ENCODE results near the gene CLTB. TPM values are rescaled to one million over a fixed set of nuclear protein-coding genes. Genes with fewer than 3 reads are reported as not detected.

The CLTB gene
- total and polyA plus RNA-seq, 2 of the 8 experiments (the other 6 are each of a cell fraction or from before 2014, with no cell fraction given), result 25.9 to 34.9 TPM

DNA sequence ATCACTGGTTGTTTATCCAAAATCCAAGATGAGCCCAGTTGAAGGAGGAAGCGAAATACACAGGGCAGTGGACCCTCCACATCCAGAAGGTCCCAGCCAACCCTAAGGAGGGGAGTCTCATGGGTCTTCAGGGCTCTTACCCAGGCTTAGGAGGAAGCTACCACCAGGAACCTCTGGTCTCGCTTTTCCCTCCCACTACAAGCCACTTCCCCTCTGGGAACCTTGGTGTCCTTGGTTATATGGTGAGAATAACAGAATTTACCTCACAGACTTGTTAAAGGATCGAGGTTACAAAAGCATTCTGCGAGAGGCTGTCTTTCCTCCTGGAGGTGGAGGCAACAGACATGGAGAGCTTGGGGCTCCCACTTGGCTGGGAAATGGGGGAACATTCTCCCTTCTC lies 24.3 kb downstream of the CLTB start:
- ChIA-PET CTCF (ENCODE audit: partially characterized antibody) (interaction anchor here (0.6 to 7.9 kb wide), 6 partner anchors 8 to 181 kb away, joined by 3 to 83 read pairs (median 4); partner anchors contain the start of gene FAF2), POLR2A (ENCODE audit: partially characterized antibody) (interaction anchor here (1.2 to 10.2 kb wide), 5 partner anchors 14 to 146 kb away, joined by 3 to 57 read pairs (median 7); partner anchors contain the start of genes FAF2 and KIAA1191)
- Histone ChIP-seq H2BK15ac (ENCODE audit: low read length) (no peak overlapping the region), H4K20me1 (replicated peaks in 1 of 2; ENCODE audit: control insufficient read depth in 1 of 2, insufficient read depth in 2 of 2, low read length in 2 of 2) (peaks cover 0 to 1% of the 10 kb centered on the region in 2 experiments), H3K4me2 (ENCODE audit: insufficient read depth in 1 of 2, low read depth in 2 of 2, low read length in 2 of 2) (no peak overlapping the region), H3K36me3 (ENCODE audit: control insufficient read depth in 2 of 4, insufficient read depth in 4 of 4, low read length in 3 of 4) (no peaks in the 10 kb centered on the region; a peak in 1 of 8 replicates), H3K4me3 (ENCODE audit: extremely low read depth in 1 of 4, insufficient read depth in 2 of 4, low read depth in 3 of 4, low read length in 4 of 4) (no peak overlapping the region), H3K23ac (ENCODE audit: insufficient read length) (no peak overlapping the region), H4K8ac (ENCODE audit: extremely low read depth, insufficient read depth, low read length) (no peak overlapping the region), H2AFZ (ENCODE audit: low read length) (no peak overlapping the region), H4K5ac (ENCODE audit: insufficient read length, low read depth, low read length) (no peak overlapping the region), H2BK20ac (ENCODE audit: low read length) (no peak overlapping the region), H3K27ac (ENCODE audit: low read depth, low read length) (no peak overlapping the region), H3K27me3 (replicated peaks in 1 of 4; ENCODE audit: control insufficient read depth in 3 of 4, extremely low read depth in 1 of 4, insufficient read depth in 3 of 4, low read length in 3 of 4) (no peaks in the 10 kb centered on the region), H3K9ac (replicated peaks in 1 of 4; ENCODE audit: extremely low read depth in 1 of 4, low read depth in 3 of 4, low read length in 3 of 4) (no peak overlapping the region), H3K23me2 (ENCODE audit: low read depth, low read length) (peaks cover 9% of the 10 kb centered on the region; the same call in 1 of the 2 replicates), H3K4me1 (replicated peaks in 1 of 4; ENCODE audit: control insufficient read depth in 3 of 4, insufficient read depth in 4 of 4, low read length in 3 of 4) (peaks cover 0 to 4% (median 1%) of the 10 kb centered on the region in 4 experiments; a peak in 2 of 7 replicates), H3K18ac (ENCODE audit: extremely low read depth, low read length) (no peak overlapping the region), H3K14ac (ENCODE audit: insufficient read length) (no peak overlapping the region), H3K56ac (replicated peaks; ENCODE audit: insufficient read length, low read depth, low read length) (no peak overlapping the region), H2BK5ac (ENCODE audit: low read depth, low read length) (no peak overlapping the region), H3K9me3 (ENCODE audit: insufficient read depth in 2 of 2, low read depth in 1 of 2, low read length in 1 of 2) (no peaks in the 10 kb centered on the region), H2BK12ac (ENCODE audit: low read depth, low read length) (no peak overlapping the region), H2BK120ac (replicated peaks; ENCODE audit: low read depth, low read length) (no peak overlapping the region), H4K91ac (replicated peaks; ENCODE audit: insufficient read length, low read length) (no peak overlapping the region), H3K79me1 (ENCODE audit: low read depth, low read length) (peaks cover 4% of the 10 kb centered on the region; the same call in 1 of the 2 replicates), H3K79me2 (ENCODE audit: control insufficient read depth in 1 of 2, insufficient read depth in 2 of 2, low read length in 2 of 2) (peaks cover 0 to 13% of the 10 kb centered on the region in 2 experiments; a peak in 3 of 4 replicates), H3K4ac (replicated peaks; ENCODE audit: insufficient read length, low read depth, low read length) (no peak overlapping the region), H2AK5ac (ENCODE audit: low read depth, low read length) (no peak overlapping the region)
- 86% methylated on average over 4 of the region's 4 CpGs; no CpG with 5 or more reads in 1 of the 2 experiments for WGBS, 2 experiments (ENCODE audit: extremely low coverage in 1 of 2, insufficient coverage in 1 of 2, insufficient read length in 1 of 2, insufficient replicate concordance in 2 of 2, low coverage in 1 of 2, low lambda C conversion rate in 2 of 2, missing lambda C conversion rate in 1 of 2)
- TF ChIP-seq SIRT6 (IDR thresholded peaks at IDR 0.05; ENCODE audit: low read length), result no peak
- no peak for TF ChIP-seq TBP (IDR thresholded peaks at IDR 0.05; ENCODE audit: low read depth, low read length)
- no peak for TF ChIP-seq CHD1 (IDR thresholded peaks at IDR 0.05; ENCODE audit: low read depth, low read length)
- TF ChIP-seq NANOG (IDR thresholded peaks at IDR 0.05; ENCODE audit: insufficient read depth, low read depth, low read length, poor library complexity, severe bottlenecking), result no peak
- TF ChIP-seq SP1 (IDR thresholded peaks at IDR 0.05; ENCODE audit: low read depth, low read length), result no peak
- DNase-seq (ENCODE audit: low read depth in 1 of 2, low spot score in 2 of 2) (no peak), FAIRE-seq (no peak)

Data from H1 (cell line).